SHP77 treated with DMSO at 0.1 percent for 48 hours (cell line): ENCODE measurements around the gene ZNF283.
"Not testable (repeated sequence)": the region's sequence is repeated elsewhere in the genome, so short reads cannot be mapped to it uniquely, and the experiment has no call there.

Experiments
- DNase-seq: peaks from one replicate; lab custom pipeline; 2025; lab: John Stamatoyannopoulos, UW

Gene ZNF283

DNA sequence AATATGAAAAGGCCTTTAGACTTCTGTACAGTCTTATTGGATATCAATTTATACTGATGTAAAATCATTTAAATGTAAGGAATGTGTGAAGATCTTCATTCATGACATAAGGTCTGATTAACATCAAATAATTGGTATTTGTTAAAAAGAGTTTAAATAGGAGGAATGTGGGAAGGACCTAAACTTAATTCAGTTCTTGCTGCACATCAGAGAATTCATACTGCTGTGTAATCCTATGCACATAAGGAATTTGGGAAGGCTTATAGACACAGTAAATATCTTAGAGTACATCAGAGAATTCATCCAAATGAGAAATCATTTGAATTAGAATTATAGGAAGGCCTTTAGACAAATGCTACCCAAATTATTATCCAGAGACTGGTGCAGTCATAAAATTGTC is 21.7 kb downstream of the ZNF283 start:
- DNase-seq, result no peak

DNA sequence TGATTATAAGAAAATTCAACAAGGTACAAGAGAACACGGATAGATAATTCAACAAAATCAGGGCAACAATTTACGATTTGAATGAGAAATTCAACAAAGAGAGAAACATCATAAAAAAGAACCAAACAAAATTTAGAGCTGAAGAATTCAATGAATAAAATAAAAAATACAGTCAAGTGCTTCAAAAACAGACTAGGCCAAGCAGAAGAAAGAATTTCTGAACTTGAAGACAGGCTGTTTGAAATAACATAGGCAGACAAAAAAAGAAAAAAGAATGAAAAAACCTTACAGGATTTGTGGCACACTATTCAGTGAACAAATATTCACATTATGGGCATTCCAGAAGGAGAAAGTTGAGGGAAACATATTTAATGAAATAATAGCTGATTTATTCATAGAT is 31.1 kb downstream of the ZNF283 start:
- no peak for DNase-seq

DNA sequence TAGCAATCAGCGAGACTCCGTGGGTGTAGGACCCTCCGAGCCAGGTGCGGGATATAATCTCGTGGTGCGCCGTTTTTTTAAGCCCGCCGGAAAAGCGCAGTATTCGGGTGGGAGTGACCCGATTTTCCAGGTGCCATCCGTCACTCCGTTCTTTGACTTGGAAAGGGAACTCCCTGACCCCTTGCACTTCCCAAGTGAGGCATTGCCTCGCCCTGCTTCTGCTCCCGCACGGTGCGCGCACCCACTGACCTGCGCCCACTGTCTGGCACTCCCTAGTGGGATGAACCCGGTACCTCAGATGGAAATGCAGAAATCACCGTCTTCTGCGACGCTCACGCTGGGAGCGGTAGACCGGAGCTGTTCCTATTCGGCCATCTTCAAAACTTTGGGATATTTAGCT is 39.8 kb downstream of the ZNF283 start:
- DNase-seq, result not testable (repeated sequence)

DNA sequence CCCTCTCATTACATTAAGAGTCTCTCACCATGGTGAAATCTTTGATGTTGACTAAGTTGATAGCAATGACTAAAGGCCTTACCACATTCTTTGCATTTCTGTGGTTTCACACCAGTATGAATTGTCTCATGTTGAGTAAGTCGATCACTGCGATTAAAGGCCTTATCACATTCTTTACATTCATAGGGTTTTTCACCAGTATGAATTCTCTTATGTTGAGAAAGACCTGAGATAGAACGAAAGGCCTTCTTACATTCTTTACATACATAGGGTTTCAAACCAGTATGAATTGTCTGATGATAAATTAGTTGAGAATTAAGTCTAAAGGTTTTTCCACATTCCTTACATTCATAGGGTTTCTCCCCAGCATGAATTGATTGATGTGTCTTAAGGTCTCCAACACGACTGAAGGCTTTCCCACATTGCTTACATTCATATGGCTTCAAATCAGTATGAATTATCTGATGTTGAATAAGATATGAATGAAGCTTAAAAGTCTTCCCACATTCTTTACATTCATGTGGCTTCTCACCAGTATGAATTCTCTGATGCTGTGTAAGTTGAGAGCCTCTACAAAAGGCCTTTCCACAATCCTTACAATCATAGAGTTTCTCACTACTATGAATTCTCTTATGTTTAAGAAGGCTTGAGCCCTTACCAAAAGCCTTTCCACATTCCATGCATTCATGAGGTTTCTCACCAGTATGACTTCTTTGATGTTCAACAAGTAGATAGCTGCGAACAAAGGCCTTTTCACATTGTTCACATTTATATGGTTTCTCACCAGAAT is 45.6 kb downstream of the ZNF283 start:
- no peak for DNase-seq

DNA sequence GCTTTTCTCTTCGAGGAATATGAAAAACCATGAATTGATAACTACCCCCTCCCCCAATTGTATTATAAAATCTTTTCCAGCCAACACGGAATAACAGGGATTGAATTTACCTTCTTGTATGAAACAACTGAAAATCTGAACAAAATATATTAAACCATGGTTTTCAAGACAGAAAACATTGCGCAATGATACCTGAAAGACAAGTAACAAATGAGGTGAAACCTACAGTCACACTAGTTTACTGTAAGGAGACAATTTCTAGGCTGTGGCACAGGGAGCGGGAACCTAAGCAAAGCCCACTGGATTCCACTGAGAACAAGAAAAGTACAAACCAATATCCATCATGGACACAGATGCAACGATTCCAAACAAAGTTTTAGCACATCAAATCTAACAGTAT is 53.4 kb downstream of the ZNF283 start:
- DNase-seq, result no peak

DNA sequence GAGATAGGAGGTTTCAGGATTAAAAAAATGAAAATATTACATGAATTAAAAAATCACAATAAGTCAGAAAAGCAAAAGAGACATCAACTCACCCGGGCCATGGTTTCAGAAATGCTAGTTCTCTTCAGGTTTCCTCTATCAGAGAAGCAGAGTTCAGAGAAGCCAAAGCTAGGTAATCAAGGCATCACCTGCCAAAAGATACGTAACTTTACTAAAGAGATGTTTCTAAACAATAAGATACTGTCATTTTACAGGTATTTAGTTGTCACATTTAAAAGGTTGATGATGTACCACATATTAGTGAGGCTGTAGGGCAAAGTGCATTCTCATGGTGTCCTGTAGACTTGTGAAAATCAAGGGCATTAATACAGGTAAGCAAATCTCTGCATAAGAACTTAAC is 56.7 kb downstream of the ZNF283 start, which contains the start of gene ZNF404:
ZNF404 (minus strand) TSS at position 101 of the 400 bp plus-strand sequence.
- no peak for DNase-seq

DNA sequence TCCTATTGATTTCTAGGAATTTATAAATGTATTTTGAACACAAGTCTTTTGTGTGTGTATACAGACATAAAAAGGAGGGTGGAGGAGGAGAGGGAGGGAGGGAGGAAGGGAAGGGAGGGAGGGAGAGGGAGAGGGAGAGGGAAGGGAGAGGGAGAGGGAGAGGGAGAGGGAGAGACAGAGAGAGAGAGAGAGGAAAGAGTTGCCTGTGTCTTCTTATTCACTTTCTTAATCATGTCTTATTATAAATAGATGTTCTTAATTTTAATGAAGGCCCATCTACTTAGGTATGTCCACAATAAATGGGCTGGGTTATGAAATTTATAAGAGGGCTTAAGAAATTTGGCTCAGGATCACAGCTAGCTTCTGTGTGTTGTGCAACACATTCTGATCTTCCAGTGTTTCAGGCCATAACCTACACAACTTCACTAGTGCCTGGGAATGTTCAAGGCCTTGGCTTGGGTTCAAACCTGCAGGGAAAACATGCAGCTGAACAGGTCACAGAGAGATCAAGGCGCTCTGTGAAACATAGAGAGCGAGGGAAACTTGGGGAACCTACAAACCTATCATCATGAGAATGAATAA is 68.7 kb downstream of the ZNF283 start:
- no peak for DNase-seq
